Natural killer cell (primary cell): Measurements from ENCODE around the gene GPC5. TPM values are rescaled to one million over a fixed set of nuclear protein-coding genes. Genes with fewer than 3 reads are reported as not detected.

ENCODE experiments used
- ATAC-seq, 3 donors: fragments of 150-1000 bp in 2 of 3; fragments of 200-7000 bp in 1 of 3; cut with Tn5 transposase; 1 replicate in 1 of 3; 2 replicates in 2 of 3; pipeline ENCODE4 v1.10.0; 2021; ENCODE audit warnings: mild to moderate bottlenecking in 2 of 3, moderate library complexity in 2 of 3
- DNase-seq, 2 donors: peaks; one replicate each; pipeline versions ENCODE4 v3.0.0 to v3.0.0-alpha.2; 2013 to 2021; ENCODE audit warnings: mixed read lengths in 1 of 2
- H3K27ac ChIP-seq: one replicate; pipeline ENCODE4 v1.5.1; 2013; ENCODE audit warnings: mild to moderate bottlenecking, low read length
- H3K27me3 ChIP-seq: one replicate; pipeline ENCODE4 v1.6.1; 2013; ENCODE audit warnings: low read length; ENCODE audit not compliant: control insufficient read depth, insufficient read depth
- H3K36me3 ChIP-seq: one replicate; pipeline ENCODE4 v1.6.1; 2013; ENCODE audit warnings: low read length; ENCODE audit not compliant: control insufficient read depth, insufficient read depth
- H3K4me1 ChIP-seq: one replicate; pipeline ENCODE4 v1.6.1; 2013; ENCODE audit warnings: low read length; ENCODE audit not compliant: control insufficient read depth, insufficient read depth
- H3K4me3 ChIP-seq: one replicate; pipeline ENCODE4 v1.5.1; 2013; ENCODE audit warnings: low read length
- H3K9me3 ChIP-seq: one replicate; pipeline ENCODE4 v1.6.1; 2013; ENCODE audit warnings: low read length; ENCODE audit not compliant: control insufficient read depth, insufficient read depth
- H3K27ac Mint-ChIP-seq, 2 donors: one replicate each; pipeline ENCODE4 v1.8.0; 2022; ENCODE audit warnings: mild to moderate bottlenecking in 2 of 2, mixed read lengths in 2 of 2, moderate library complexity in 1 of 2
- H3K27me3 Mint-ChIP-seq, 2 donors: one replicate each; pipeline ENCODE4 v1.8.0; 2022; ENCODE audit warnings: low read depth in 2 of 2, mixed read lengths in 2 of 2
- H3K36me3 Mint-ChIP-seq: one replicate; pipeline ENCODE4 v1.8.0; 2022; ENCODE audit warnings: mixed read lengths
- H3K4me1 Mint-ChIP-seq, 2 donors: one replicate each; pipeline ENCODE4 v1.8.0; 2022; ENCODE audit warnings: mixed read lengths in 2 of 2
- H3K4me3 Mint-ChIP-seq: one replicate; pipeline ENCODE4 v1.8.0; 2022; ENCODE audit warnings: mild to moderate bottlenecking, moderate library complexity, mixed read lengths
- H3K9me3 Mint-ChIP-seq, 2 donors: one replicate each; pipeline ENCODE4 v1.8.0; 2022; ENCODE audit warnings: mixed read lengths in 2 of 2
- CTCF ChIP-seq: fragments of 200-600 bp; IDR thresholded peaks from one replicate; pipeline ENCODE4 v1.8.0; 2022; ENCODE audit warnings: antibody characterized with exemption
- WGBS: methylation state at CpG from one replicate; pipeline ENCODE4 v1.1.7; 2013; ENCODE audit warnings: missing lambda C conversion rate; ENCODE audit not compliant: insufficient coverage; 5-methylcytosine and 5-hydroxymethylcytosine counted together
- intact Hi-C: fragments of 100-400 bp; cut with micrococcal nuclease; formaldehyde crosslinking; loops from one replicate; pipeline ENCODE4 v1.14.2; 2022
- total RNA-seq, 4 donors: library from RNA; stranded (reverse); fragments of 120-200 nt in 1 of 4; gene quantifications; one replicate each; pipeline versions ENCODE4 v1.2.3 to v1.2.4, GENCODE V29; 2013 to 2022

Gene GPC5
- total RNA-seq, 3 donors from 2014 or later (not counting 1 experiment from before 2014, with no cell fraction given): not detected

- Histone ChIP-seq H3K9me3 (no peaks in the 10 kb centered on the region), H3K4me3 (no peak overlapping the region), H3K4me1 (no peaks in the 10 kb centered on the region), H3K36me3 (no peaks in the 10 kb centered on the region), H3K27ac (no peak overlapping the region), H3K27me3 (no peaks in the 10 kb centered on the region)
- intact Hi-C loops: no loop called here
- peaks cover 7 to 10% of the 10 kb centered on the region in 2 donors for H3K9me3 Mint-ChIP-seq
- H3K4me1 Mint-ChIP-seq: no peaks in the 10 kb centered on the region
- no peaks in the 10 kb centered on the region for H3K36me3 Mint-ChIP-seq
- no peaks in the 10 kb centered on the region for H3K27me3 Mint-ChIP-seq
- no peak overlapping the region for H3K27ac Mint-ChIP-seq
- DNase-seq (no peak), ATAC-seq (no peak)
- WGBS: 83% methylated on average over 1 of the region's 1 CpG
- no peak overlapping the region for H3K4me3 Mint-ChIP-seq
- TF ChIP-seq CTCF: no peak
Measured at GRCh38 chr13:91804724-91805123, 406.3 kb downstream of the GPC5 start.

- H3K4me3 Mint-ChIP-seq: no peak overlapping the region
- Histone ChIP-seq H3K27me3 (no peaks in the 10 kb centered on the region), H3K9me3 (no peaks in the 10 kb centered on the region), H3K4me3 (no peak overlapping the region), H3K27ac (no peak overlapping the region), H3K36me3 (no peaks in the 10 kb centered on the region), H3K4me1 (no peaks in the 10 kb centered on the region)
- H3K27ac Mint-ChIP-seq: no peak overlapping the region
- no peaks in the 10 kb centered on the region for H3K27me3 Mint-ChIP-seq
- TF ChIP-seq CTCF: no peak
- no peak for ATAC-seq
- no peaks in the 10 kb centered on the region for H3K4me1 Mint-ChIP-seq
- no CpG with 5 or more reads among the region's 1 CpG for WGBS
- H3K9me3 Mint-ChIP-seq: peaks cover 7 to 10% of the 10 kb centered on the region in 2 donors
- no peaks in the 10 kb centered on the region for H3K36me3 Mint-ChIP-seq
- intact Hi-C loops: no loop called here
- DNase-seq: no peak
Measured at GRCh38 chr13:91805605-91806004, 407.2 kb downstream of the GPC5 start.

GRCh38 chr13:91809161-91809560 is 410.7 kb downstream of the GPC5 start:
- Mint-ChIP-seq H3K36me3 (no peaks in the 10 kb centered on the region), H3K4me3 (no peak overlapping the region), H3K27me3 (no peaks in the 10 kb centered on the region), H3K4me1 (no peaks in the 10 kb centered on the region), H3K27ac (no peak overlapping the region), H3K9me3 (peaks cover 0 to 6% of the 10 kb centered on the region in 2 donors)
- H3K27ac ChIP-seq: no peak overlapping the region
- ATAC-seq: no peak
- H3K9me3 ChIP-seq: no peaks in the 10 kb centered on the region
- no peak for DNase-seq
- H3K4me1 ChIP-seq: no peaks in the 10 kb centered on the region
- no peaks in the 10 kb centered on the region for H3K27me3 ChIP-seq
- 100% methylated on average over 1 of the region's 2 CpGs for WGBS
- intact Hi-C loops: no loop called here
- no peak overlapping the region for H3K4me3 ChIP-seq
- no peak for TF ChIP-seq CTCF
- H3K36me3 ChIP-seq: no peaks in the 10 kb centered on the region

- peaks cover 0 to 3% of the 10 kb centered on the region in 2 donors for H3K9me3 Mint-ChIP-seq
- intact Hi-C loops: no loop called here
- Histone ChIP-seq H3K9me3 (no peaks in the 10 kb centered on the region), H3K4me3 (no peak overlapping the region), H3K27ac (no peak overlapping the region), H3K4me1 (no peaks in the 10 kb centered on the region), H3K27me3 (no peaks in the 10 kb centered on the region), H3K36me3 (no peaks in the 10 kb centered on the region)
- no peaks in the 10 kb centered on the region for H3K36me3 Mint-ChIP-seq
- H3K4me1 Mint-ChIP-seq: no peaks in the 10 kb centered on the region
- H3K27ac Mint-ChIP-seq: no peak overlapping the region
- DNase-seq (no peak), ATAC-seq (no peak)
- no peak for TF ChIP-seq CTCF
- H3K27me3 Mint-ChIP-seq: no peaks in the 10 kb centered on the region
- H3K4me3 Mint-ChIP-seq: no peak overlapping the region
- 83% methylated on average over 3 of the region's 4 CpGs for WGBS
Measured at GRCh38 chr13:91813253-91813652, 414.8 kb downstream of the GPC5 start.
